H1 (cell line): Measurements from ENCODE around the gene STAG2.

Experiments used
- CHD2 ChIP-seq: IDR thresholded peaks from 2 replicates; pipeline ENCODE4 v1.6.1; 2012; ENCODE audit warnings: low read length, improper control_type of control experiment
- CTCF ChIP-seq, 3 experiments: IDR thresholded peaks; 1 replicate in 2 of 3; 2 replicates in 1 of 3; pipeline versions ENCODE4 v1.5.1 to v1.6.1; 2011; ENCODE audit warnings: low read length in 3 of 3, mild to moderate bottlenecking in 3 of 3, inconsistent platforms in 2 of 3, low read depth in 1 of 3, moderate library complexity in 1 of 3; ENCODE audit not compliant: insufficient read depth in 1 of 3; ENCODE audit errors: control extremely low read depth in 1 of 3
- EP300 ChIP-seq, 2 experiments: IDR thresholded peaks; 1 replicate in 1 of 2; 2 replicates in 1 of 2; pipeline ENCODE4 v1.6.1; 2011 to 2012; ENCODE audit warnings: low read depth in 2 of 2, low read length in 2 of 2, mild to moderate bottlenecking in 2 of 2, borderline replicate concordance in 1 of 2, inconsistent platforms in 1 of 2, moderate library complexity in 1 of 2
- EZH2 ChIP-seq: fragments of 200-600 bp; sonication (generic); IDR thresholded peaks from 2 replicates; pipeline ENCODE4 v1.7.1; 2012; ENCODE audit warnings: low read depth, mild to moderate bottlenecking, moderate library complexity, low read length, inconsistent platforms; ENCODE audit not compliant: severe bottlenecking
- FOSL1 ChIP-seq: IDR thresholded peaks from 2 replicates; pipeline ENCODE4 v1.6.1; 2011; ENCODE audit warnings: mild to moderate bottlenecking, low read depth, low read length, moderate library complexity; ENCODE audit not compliant: insufficient read depth
- POLR2A ChIP-seq, 2 experiments: IDR thresholded peaks; 1 replicate in 1 of 2; 2 replicates in 1 of 2; pipeline ENCODE4 v1.6.1; 2011; ENCODE audit warnings: low read depth in 2 of 2, low read length in 2 of 2, mild to moderate bottlenecking in 2 of 2; ENCODE audit errors: control extremely low read depth in 1 of 2

GRCh38 chrX:123990602-123991001, 29.1 kb downstream of the STAG2 start:
- TF ChIP-seq FOSL1 (no peak), EZH2 (no peak), CTCF (IDR thresholded peaks at IDR 0.05; ENCODE audit: control extremely low read depth in 1 of 3, insufficient read depth in 1 of 3, low read depth in 1 of 3, low read length in 3 of 3) (no peak), POLR2A (IDR thresholded peaks at IDR 0.05; ENCODE audit: control extremely low read depth in 1 of 2, low read depth in 2 of 2, low read length in 2 of 2) (no peak), CHD2 (no peak), EP300 (IDR thresholded peaks at IDR 0.05; ENCODE audit: borderline replicate concordance in 1 of 2, low read depth in 2 of 2, low read length in 2 of 2) (no peak)
